ENCODE measurements around the gene P2RX1.
A peak's percentile ranks its signal among the peaks of the same experiment; 100 is the strongest.

Gene P2RX1

DNA sequence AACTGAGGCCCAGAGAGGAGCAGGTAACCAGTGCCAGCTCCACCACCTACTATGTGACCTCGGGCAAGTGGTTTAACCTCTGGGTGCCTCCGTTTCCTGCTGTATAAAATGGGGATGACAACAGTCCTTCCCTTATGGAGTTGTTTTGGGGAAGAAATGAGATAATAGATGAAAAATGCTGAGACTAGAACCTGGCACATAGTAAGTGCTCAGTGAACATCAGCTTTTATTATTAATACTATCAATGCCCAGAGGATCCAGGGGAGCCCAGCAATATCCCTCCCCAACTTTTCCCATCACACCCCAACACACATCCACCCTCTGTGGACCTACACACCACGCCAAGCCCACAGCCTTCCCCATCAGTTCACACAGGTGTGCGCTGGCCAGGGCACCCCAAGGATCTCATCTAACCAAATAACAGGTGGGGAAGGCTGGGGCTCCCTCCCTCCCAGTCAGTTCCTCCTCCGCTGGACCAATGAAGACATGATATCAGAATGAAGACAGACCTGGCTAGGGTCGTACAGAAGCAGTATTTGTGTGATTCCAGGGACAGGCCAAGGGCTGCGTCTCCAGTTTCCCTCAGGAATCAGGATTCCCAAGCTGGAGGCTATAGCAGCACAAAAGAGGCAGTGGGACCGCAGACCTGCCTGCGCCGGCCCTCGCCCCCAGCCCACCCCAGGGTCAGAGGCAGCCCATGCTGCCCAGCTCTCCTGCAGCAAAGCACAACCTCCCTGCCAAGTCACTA is 46.1 kb upstream of the P2RX1 start:
- DNase-seq (ENCODE audit: low read depth, low spot score), result no peak
- in situ Hi-C loops (cut with HindIII; ENCODE audit: low sequenced_read_pairs), result no loop called here
- no peak for TF ChIP-seq CTCF (IDR thresholded peaks at IDR 0.05; ENCODE audit: low read depth, low read length)
- no peak overlapping the region for H3K4me3 ChIP-seq (ENCODE audit: low read depth, low read length)

GRCh38 chr17:3961564-3962047 is 45.3 kb upstream of the P2RX1 start:
- H3K4me3 ChIP-seq (ENCODE audit: low read depth, low read length), result no peak overlapping the region
- in situ Hi-C loops (cut with HindIII; ENCODE audit: low sequenced_read_pairs), result no loop called here
- DNase-seq (ENCODE audit: low read depth, low spot score), result no peak
- TF ChIP-seq CTCF (IDR thresholded peaks at IDR 0.05; ENCODE audit: low read depth, low read length), result no peak

GRCh38 chr17:3960764-3961163 is 44.5 kb upstream of the P2RX1 start:
- TF ChIP-seq CTCF (IDR thresholded peaks at IDR 0.05; ENCODE audit: low read depth, low read length), result no peak
- DNase-seq (ENCODE audit: low read depth, low spot score), result no peak
- no peak overlapping the region for H3K4me3 ChIP-seq (ENCODE audit: low read depth, low read length)

GRCh38 chr17:3959921-3960601 is 43.8 kb upstream of the P2RX1 start:
- no peak overlapping the region for H3K4me3 ChIP-seq (ENCODE audit: low read depth, low read length)
- no peak for TF ChIP-seq CTCF (IDR thresholded peaks at IDR 0.05; ENCODE audit: low read depth, low read length)
- no peak for DNase-seq (ENCODE audit: low read depth, low spot score)
- in situ Hi-C loops (cut with HindIII; ENCODE audit: low sequenced_read_pairs), result no loop called here

More at GRCh38 chr17:3960764-3961163, 44.5 kb upstream of the P2RX1 start:
- in situ Hi-C loops (cut with HindIII; ENCODE audit: low sequenced_read_pairs), result no loop called here

DNA sequence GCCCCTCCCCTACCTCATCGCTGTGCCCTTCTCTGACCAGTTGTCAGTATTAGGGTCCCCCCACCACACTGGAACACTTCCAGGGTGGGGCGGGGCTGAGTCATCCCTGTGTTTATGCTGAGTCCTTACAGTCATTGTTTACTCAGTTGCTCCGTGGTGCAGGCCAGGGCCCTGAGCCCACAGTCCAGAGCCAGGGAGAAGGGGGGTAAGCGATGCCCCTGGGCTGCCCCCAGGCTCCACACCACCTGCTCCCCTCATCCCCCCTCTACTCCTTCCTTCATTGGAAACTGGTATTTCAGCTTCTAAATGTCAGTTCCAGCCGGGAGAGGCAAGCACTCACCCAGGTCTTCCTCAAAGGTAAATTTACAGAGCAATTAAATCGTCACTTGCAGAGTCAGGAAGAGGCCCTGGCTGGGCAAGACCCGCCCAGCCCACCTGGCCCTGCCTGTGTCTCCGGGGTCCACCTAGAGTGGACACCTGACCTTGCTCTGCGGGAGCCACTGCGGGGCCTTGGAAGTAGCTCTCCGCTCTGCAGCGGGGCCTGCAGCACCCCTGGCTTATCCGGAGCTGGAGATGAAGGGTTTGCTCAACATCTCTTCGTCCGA is 43.1 kb upstream of the P2RX1 start:
- no peak overlapping the region for H3K4me3 ChIP-seq (ENCODE audit: low read depth, low read length)
- TF ChIP-seq CTCF (IDR thresholded peaks at IDR 0.05; ENCODE audit: low read depth, low read length), result no peak
- peak; percentile 64 for DNase-seq (ENCODE audit: low read depth, low spot score)
- in situ Hi-C loops (cut with HindIII; ENCODE audit: low sequenced_read_pairs), result no loop called here

DNA sequence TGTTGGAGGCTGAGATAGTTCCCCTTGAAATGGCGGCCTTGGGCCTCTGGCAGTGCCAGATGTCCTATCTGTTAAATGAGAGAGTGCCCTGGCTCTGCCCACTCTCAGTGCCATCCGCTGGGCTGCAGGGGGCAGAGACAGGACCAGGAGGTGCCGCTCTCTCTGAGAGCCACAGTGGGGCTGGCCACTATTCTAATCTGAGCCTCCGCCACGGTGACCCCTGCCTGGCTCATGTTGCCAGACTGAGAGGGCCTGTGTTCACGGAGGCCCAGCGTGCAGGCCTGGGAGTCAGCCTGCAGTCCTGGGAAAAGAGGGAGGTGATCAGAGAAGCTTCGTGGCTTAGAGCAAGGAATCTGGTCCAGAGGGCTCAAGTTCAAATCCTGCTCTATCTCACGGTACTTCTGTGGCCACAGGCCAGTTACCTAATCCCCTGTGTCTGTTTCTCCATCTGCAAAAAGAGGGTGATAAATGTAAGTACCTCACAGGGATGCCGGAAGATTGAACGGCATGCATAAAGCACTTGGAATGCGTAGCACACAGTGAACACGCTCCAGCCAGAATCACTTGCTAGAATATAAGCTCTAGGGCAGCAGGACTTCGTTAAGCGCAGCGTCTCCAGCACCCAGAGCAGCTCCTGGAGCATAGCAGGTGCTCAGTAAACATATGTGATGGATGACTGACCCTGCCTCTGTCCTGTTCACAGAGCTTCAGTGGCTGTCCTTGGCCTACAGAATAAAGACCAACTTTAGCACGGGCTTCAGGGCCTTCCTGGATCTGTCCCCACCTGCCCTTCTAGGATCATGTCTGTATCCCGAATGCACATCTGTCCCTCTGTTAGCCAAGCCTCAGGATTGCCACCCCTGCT is 41.7 kb upstream of the P2RX1 start:
- no peak overlapping the region for H3K4me3 ChIP-seq (ENCODE audit: low read depth, low read length)
- in situ Hi-C loops (cut with HindIII; ENCODE audit: low sequenced_read_pairs), result no loop called here
- TF ChIP-seq CTCF (IDR thresholded peaks at IDR 0.05; ENCODE audit: low read depth, low read length), result no peak
- no peak for DNase-seq (ENCODE audit: low read depth, low spot score)

All from astrocyte of the spinal cord (primary cell).